Suprapubic skin (tissue), 4 donors: ENCODE measurements around the gene BDH2. TPM values are rescaled to one million over a fixed set of nuclear protein-coding genes. Genes with fewer than 3 reads are reported as not detected.
A peak's percentile ranks its signal among the peaks of the same experiment; 100 is the strongest.

ENCODE experiments used
- DNase-seq, 2 donors: peaks; one replicate each; pipeline ENCODE4 v3.0.0-alpha.2; 2019; ENCODE audit warnings: low spot score in 2 of 2
- H3K27ac ChIP-seq: fragments of 200-600 bp; sonication (generic); one replicate; pipeline ENCODE4 v1.5.1; 2019
- H3K27me3 ChIP-seq: fragments of 200-600 bp; sonication (generic); one replicate; pipeline ENCODE4 v1.5.1; 2019
- H3K36me3 ChIP-seq: fragments of 200-600 bp; sonication (generic); one replicate; pipeline ENCODE4 v1.5.1; 2019
- H3K4me1 ChIP-seq: fragments of 200-600 bp; sonication (generic); one replicate; pipeline ENCODE4 v1.5.1; 2019
- H3K4me3 ChIP-seq: fragments of 200-600 bp; sonication (generic); one replicate; pipeline ENCODE4 v1.5.1; 2019; ENCODE audit warnings: mild to moderate bottlenecking
- H3K9me3 ChIP-seq: fragments of 200-600 bp; sonication (generic); one replicate; pipeline ENCODE4 v1.5.1; 2019
- EP300 ChIP-seq: sonication (generic); formaldehyde crosslinking; IDR thresholded peaks from one replicate; pipeline ENCODE4 v1.6.1; 2017; ENCODE audit warnings: antibody characterized with exemption
- POLR2A ChIP-seq, 2 donors: fragments of 450-650 bp; IDR thresholded peaks; one replicate each; pipeline ENCODE4 v1.6.1; 2017; ENCODE audit warnings: antibody characterized with exemption in 2 of 2, mild to moderate bottlenecking in 2 of 2, moderate library complexity in 2 of 2
- POLR2AphosphoS5 ChIP-seq, 3 donors: sonication (generic); formaldehyde crosslinking; IDR thresholded peaks; one replicate each; pipeline ENCODE4 v1.6.1; 2017; ENCODE audit warnings: antibody characterized with exemption in 3 of 3
- WGBS: methylation state at CpG from one replicate; pipeline ENCODE4 v1.1.5; 2018; 5-methylcytosine and 5-hydroxymethylcytosine counted together
- total RNA-seq, 4 donors: library from RNA; depleted of rRNA; stranded (reverse); fragments of >200 nt; gene quantifications; one replicate each; pipeline ENCODE4 v1.1.0, GENCODE V29; 2016
- TF ChIP-seq, protein P1 (sequence below), 2 donors: fragments of 200-600 bp in 1 of 2; fragments of 450-650 bp in 1 of 2; sonication (generic) in 1 of 2; IDR thresholded peaks; one replicate each; pipeline ENCODE4 v1.5.1; 2016 to 2019; ENCODE audit warnings: antibody characterized with exemption in 2 of 2, mild to moderate bottlenecking in 1 of 2, moderate library complexity in 1 of 2

The BDH2 gene
- total RNA-seq, 4 donors from 2014 or later = 28.9 to 63.6 (median 51.5) TPM

DNA sequence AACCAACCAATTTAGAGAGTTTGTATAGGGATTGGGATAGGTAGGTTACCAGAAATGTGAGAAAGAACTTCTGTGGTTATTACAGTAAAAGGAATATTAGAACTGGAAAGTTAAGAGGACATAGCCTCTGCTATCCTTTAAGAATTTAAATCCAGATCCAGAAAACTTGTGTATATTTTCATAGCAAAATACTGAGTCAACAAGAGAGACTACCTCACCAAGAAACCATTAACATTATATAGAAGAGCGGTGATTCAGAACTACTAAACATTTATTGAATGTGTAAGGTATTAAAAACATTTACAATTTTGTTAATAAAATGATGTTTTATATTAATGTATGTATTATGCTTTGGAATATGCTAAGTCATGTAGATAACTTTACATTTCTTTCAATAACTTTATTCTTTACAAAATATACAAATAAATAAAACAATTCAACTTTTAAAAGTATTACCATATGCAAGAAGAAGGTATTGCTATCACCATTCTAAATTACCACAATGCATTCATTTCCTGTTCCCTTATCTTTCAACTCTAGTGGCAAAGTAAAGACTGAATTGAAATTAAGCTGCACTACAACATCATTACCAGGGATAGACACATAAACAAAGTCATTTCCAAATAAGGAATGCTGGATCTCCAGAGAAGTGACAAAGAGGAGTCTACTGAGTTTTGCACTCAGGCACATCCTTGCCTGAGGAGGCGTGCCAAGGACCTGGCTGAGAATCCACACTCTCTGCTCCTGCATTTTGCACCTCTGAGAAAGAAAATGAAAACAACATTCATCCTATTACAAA, 6.1 kb upstream of the BDH2 start:
- WGBS = 94% methylated on average over 2 of the region's 2 CpGs
- no peak for DNase-seq

DNA sequence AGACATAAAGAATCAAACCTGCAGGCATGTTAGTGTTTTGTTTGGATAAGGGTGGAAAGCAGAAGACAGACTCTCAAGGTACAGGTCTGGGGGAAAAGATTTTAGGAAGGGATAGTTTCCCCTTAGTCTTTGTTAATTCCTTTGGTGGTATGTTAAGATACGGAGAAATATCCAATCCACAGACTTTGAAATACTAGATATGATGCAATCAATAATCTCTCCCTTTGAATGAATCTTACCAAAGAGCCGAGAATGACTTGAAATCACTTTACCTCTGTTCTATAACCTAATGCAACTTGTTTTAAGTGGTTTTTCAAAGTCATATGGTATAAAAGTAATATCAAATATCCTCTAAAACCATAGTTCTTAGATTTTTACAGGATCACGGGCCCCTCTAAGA, 5.3 kb upstream of the BDH2 start:
- no peak for DNase-seq
- Histone ChIP-seq H3K9me3 (no peaks in the 10 kb centered on the region), H3K4me3 (no peak overlapping the region), H3K27me3 (no peaks in the 10 kb centered on the region), H3K36me3 (no peaks in the 10 kb centered on the region), H3K27ac (no peak overlapping the region), H3K4me1 (no peaks in the 10 kb centered on the region)
- TF ChIP-seq EP300 (no peak), POLR2A (IDR thresholded peaks at IDR 0.05) (no peak), POLR2AphosphoS5 (IDR thresholded peaks at IDR 0.05) (no peak)
- WGBS = 95% methylated on average over 3 of the region's 3 CpGs

More for the DNA sequence above, 6.1 kb upstream of the BDH2 start:
- Histone ChIP-seq H3K27ac (no peak overlapping the region), H3K27me3 (no peaks in the 10 kb centered on the region), H3K4me3 (no peak overlapping the region), H3K9me3 (no peaks in the 10 kb centered on the region), H3K4me1 (no peaks in the 10 kb centered on the region), H3K36me3 (no peaks in the 10 kb centered on the region)
- no peak for TF ChIP-seq POLR2A (IDR thresholded peaks at IDR 0.05)
- TF ChIP-seq, protein P1, sequence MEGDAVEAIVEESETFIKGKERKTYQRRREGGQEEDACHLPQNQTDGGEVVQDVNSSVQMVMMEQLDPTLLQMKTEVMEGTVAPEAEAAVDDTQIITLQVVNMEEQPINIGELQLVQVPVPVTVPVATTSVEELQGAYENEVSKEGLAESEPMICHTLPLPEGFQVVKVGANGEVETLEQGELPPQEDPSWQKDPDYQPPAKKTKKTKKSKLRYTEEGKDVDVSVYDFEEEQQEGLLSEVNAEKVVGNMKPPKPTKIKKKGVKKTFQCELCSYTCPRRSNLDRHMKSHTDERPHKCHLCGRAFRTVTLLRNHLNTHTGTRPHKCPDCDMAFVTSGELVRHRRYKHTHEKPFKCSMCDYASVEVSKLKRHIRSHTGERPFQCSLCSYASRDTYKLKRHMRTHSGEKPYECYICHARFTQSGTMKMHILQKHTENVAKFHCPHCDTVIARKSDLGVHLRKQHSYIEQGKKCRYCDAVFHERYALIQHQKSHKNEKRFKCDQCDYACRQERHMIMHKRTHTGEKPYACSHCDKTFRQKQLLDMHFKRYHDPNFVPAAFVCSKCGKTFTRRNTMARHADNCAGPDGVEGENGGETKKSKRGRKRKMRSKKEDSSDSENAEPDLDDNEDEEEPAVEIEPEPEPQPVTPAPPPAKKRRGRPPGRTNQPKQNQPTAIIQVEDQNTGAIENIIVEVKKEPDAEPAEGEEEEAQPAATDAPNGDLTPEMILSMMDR (IDR thresholded peaks at IDR 0.05) = no peak
- TF ChIP-seq EP300 = no peak
- TF ChIP-seq POLR2AphosphoS5 (IDR thresholded peaks at IDR 0.05) = no peak

DNA sequence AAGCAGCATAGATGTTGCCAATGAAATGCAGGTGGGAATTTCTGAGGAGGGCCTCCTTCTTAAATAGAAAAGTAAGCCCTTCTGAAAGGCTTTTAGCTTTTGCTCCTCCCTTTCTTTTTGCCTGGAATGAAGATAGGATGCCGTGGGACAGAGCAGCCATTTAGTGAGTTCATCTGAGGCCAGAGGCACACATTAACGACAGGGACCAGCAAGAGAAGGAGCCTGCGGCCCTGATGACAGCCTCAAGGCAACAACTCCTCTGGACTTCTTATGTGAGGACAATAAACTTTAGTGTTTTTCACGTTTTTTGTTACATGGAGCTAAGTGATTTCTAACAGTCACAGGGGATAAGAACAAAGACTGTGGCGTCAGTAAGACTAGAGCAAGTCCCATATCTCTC, 1.1 kb upstream of the BDH2 start:
- DNase-seq = no peak
- TF ChIP-seq, protein P1 (IDR thresholded peaks at IDR 0.05) = no peak
- TF ChIP-seq EP300 (no peak), POLR2AphosphoS5 (IDR thresholded peaks at IDR 0.05) (no peak), POLR2A (IDR thresholded peaks at IDR 0.05) (no peak)

DNA sequence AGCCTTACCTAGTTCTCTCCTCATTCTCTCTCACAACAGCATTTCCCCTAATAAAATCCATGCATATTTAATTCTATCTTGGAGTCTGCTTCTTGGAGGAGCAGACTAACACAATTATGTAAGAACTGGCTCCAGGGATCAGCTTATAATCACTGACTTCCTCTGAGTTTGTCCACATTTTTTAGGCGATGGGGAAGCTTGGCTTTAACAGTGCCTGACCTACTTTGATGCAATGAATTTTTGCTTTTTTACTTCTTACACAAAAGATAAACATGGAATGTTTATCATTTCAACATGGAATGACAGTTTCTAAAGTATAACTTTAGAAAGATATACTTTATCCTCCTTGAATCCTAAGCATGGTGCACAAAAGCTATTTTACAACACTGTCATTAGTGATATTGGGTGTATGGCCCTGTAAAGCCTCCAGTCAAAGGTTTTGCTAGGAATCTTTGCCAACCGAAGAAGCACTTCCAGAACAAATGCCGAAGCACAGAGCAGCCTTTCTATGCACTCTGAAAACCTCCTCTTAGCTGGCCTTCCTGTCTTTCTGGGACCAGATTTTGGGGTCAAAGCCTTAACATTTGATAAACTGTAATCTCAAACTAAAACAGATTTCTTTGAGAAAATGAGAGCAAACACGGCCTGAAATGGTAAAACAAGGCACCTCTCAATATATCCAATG, 736 bp downstream of the BDH2 start:
- Histone ChIP-seq H3K27me3 (no peaks in the 10 kb centered on the region), H3K36me3 (no peaks in the 10 kb centered on the region), H3K4me3 (peak overlapping the region; percentile 54), H3K27ac (peak overlapping the region; percentile 74), H3K9me3 (no peaks in the 10 kb centered on the region), H3K4me1 (peaks cover 19% of the 10 kb centered on the region)
- WGBS = 6% methylated on average over 4 of the region's 4 CpGs
- no peak for DNase-seq
- no peak for TF ChIP-seq POLR2AphosphoS5 (IDR thresholded peaks at IDR 0.05)

More for the DNA sequence above, 1.1 kb upstream of the BDH2 start:
- WGBS = 53% methylated on average over 5 of the region's 5 CpGs
- no peak overlapping the region for H3K27ac ChIP-seq
- H3K36me3 ChIP-seq = no peaks in the 10 kb centered on the region
- no peaks in the 10 kb centered on the region for H3K27me3 ChIP-seq
- no peaks in the 10 kb centered on the region for H3K9me3 ChIP-seq
- H3K4me3 ChIP-seq = no peak overlapping the region
- H3K4me1 ChIP-seq = peaks cover 19% of the 10 kb centered on the region

DNA sequence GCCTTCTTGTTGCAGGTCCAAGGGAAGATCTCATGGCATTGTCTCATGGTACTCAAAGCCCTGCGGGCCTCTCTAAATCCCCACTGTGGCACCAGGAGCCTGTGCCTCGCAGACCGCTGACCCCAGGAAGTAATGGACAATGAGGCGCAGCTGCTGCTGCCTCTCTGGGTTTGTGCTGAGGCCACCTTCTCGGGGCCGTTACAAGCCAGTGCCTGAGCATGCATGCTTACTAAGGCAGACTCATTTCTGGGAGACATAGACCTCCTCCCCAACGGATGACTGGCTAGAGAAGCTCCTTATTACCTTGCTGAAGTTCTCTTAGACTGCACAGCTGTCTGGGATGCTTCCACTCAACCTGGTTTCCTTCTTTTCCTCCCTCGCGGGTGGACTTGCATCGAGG, 1.3 kb downstream of the BDH2 start:
- TF ChIP-seq, protein P1 (IDR thresholded peaks at IDR 0.05) = no peak
- TF ChIP-seq EP300 (no peak), POLR2A (IDR thresholded peaks at IDR 0.05) (no peak), POLR2AphosphoS5 (IDR thresholded peaks at IDR 0.05) (no peak)
- Histone ChIP-seq H3K4me1 (peaks cover 19% of the 10 kb centered on the region), H3K9me3 (no peaks in the 10 kb centered on the region), H3K27me3 (no peaks in the 10 kb centered on the region), H3K27ac (no peak overlapping the region), H3K4me3 (peak overlapping the region; percentile 54), H3K36me3 (no peaks in the 10 kb centered on the region)
- 67% methylated on average over 8 of the region's 10 CpGs for WGBS
- DNase-seq = no peak

DNA sequence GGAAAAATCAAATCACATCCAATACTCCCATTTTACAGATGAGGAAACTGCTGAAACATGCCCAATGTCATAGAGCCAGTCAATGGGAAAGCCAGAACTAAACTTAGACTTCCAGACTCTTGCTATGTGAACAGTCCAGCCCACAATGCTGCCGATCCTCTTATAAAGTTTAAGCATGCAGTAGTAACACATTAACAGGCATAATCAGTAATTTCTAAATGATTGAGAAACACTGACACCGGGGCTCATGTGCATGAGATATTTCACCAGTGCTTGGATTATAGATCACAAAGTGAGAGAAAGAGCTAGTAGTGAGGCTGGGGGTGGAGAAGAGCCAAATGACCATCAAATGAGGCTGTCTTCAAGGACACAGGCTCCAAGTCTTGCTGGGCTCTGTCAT, 2.5 kb downstream of the BDH2 start:
- no peaks in the 10 kb centered on the region for H3K36me3 ChIP-seq
- H3K4me3 ChIP-seq = no peak overlapping the region
- H3K27me3 ChIP-seq = no peaks in the 10 kb centered on the region
- no peaks in the 10 kb centered on the region for H3K9me3 ChIP-seq
- WGBS = 86% methylated on average over 2 of the region's 2 CpGs
- TF ChIP-seq POLR2A (IDR thresholded peaks at IDR 0.05) = no peak
- peaks cover 19% of the 10 kb centered on the region for H3K4me1 ChIP-seq
- no peak overlapping the region for H3K27ac ChIP-seq
- no peak for DNase-seq
